Midbrain (tissue), 1 donor: ENCODE results near the gene TENM4.
A peak's percentile ranks its signal among the peaks of the same experiment; 100 is the strongest.
"Not testable (repeated sequence)": the region's sequence is repeated elsewhere in the genome, so short reads cannot be mapped to it uniquely, and the experiment has no call there.

ENCODE experiments used
- DNase-seq: peaks from one replicate; lab custom pipeline; 2025; lab: John Stamatoyannopoulos, UW

Gene TENM4

DNA sequence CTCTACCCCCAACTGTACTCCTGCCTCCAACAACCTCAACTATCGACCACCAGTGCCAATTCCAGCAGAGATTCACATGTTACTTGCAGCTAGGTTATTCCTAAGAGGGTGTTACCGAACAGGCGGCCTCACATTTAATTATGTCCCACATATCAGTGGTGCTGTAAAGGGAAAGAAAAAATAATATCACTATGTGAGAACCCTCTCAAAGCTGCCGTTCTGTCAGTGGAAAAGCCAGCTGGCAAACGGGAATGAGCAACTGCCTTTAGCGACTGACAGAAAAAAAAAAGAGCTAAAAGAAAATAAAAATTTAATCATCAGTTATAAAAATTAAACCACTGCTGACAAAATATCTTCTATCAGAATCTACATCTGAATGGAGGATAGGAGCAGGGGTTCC lies 595.3 kb downstream of the TENM4 start:
- DNase-seq = no peak

DNA sequence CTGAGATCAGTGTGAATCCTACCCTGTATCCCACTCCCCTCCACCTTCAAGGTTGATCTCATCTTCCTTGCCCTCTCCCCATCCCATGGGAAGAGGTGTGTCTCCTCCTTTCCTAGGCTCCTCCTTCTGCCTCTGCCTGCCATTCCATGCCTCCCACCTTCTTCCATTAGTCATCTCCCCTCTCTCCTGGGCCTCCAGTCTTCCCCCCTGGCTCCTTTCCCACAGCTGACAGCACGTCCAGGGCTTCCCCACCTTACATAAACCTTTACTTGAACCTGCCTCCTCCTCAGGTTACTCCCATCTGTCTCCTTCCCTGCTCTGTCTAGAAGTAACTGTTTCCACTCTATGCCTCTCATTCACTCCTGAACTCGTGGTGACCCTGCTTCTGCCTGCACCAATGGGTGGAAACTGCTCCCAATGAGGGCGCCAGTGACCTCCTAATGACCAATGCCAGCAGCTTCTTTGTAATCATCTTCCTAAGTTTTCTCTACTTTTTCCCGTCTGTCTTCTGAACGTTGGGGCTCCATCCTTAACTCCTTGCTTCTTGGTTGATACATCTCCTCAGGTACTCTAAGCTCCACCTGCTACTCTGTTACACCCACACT lies 599.3 kb downstream of the TENM4 start:
- DNase-seq = no peak

DNA sequence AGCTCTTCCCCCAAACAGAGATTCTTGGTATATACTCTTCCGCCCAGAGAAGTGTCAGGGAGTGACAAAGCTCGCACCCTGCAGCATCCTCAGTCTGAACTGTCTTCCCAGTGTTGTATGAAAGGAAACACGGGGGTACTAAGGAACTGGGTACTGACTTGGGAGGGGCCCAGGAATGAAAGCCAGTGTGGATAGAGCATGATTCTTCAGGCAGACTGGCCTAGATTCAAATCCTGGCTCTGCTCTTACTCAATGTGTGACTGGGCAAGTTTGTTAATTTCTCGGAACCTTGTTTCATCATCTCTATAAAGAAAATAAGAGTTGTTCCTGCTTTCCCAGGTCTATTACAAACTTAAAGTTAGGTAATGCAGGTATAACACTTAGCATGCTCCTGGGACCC lies 600.2 kb downstream of the TENM4 start:
- no peak for DNase-seq

DNA sequence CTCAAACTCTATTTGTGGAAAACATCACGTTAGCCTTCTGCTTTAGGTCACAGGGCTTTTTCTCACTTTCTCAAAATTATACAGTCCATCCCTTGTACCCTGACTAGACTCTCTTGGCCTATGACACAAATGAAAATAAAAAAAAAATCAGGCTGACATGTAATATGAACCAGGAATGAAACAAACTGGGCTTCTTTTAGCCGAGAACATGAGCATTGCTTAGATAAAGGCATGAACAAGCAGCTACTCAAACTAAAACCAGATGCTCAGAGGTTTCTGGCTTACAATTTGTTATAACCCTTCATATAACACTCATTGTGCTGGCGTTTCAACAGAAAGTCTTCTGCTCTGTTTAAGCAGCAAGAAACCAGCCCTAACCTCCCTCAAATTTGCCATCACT lies 600.6 kb downstream of the TENM4 start:
- no peak for DNase-seq

DNA sequence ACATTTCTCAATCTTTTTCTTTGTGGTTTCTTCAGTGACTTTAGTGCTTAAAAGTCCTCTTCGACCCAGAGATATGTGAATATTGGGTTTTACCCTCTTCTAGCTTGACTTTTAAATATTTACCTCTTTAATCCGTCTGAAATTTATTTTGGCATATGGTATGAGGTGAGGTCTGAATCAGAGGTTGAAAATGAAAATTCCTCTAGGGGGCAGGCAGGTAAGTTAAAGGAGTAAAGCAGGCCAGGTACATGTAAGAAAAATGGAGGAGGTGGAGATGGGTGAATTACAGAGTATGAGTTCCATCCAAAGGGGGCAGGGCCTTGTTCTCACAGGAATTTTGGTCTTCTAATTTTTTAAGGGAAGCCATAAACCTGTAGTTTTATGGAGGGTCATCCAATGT lies 602.4 kb downstream of the TENM4 start:
- no peak for DNase-seq

DNA sequence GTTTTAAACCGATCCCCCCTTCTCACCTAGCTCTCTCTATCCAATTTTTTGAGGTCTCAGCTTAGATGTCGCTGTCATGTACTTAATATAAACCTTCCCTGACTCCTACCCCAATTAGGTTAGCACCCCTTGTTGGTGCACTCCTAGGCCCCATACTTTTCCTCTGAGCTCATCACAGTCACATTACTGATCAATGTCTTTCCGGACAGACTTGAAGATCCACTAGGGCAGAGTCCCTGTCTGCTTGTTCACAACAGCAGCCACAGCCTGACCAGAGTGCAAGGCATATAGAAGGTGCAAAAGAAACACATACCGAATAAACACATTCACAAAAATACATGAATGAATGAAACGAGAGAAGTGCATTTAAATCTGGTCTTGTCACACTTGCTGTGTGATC lies 605.2 kb downstream of the TENM4 start:
- no peak for DNase-seq

DNA sequence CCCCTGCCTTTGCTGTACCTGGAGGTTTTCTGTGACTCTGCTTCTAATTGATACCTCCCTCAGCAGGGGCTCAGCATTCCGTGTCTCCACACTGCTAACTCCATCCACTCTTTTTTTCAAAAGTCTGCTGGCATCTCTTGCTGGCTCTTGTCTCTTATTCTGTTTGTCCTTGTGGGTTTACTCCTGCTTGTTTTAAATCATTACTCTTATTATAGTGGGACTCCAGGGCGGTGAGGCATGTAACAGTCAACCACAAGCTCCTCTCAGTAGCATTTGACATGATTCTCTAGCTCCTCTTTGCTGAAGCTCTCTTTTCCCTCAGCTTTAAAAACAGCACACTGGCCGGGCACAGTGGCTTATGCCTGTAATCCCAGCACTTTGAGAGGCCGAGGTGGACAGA lies 605.9 kb downstream of the TENM4 start:
- no peak for DNase-seq

DNA sequence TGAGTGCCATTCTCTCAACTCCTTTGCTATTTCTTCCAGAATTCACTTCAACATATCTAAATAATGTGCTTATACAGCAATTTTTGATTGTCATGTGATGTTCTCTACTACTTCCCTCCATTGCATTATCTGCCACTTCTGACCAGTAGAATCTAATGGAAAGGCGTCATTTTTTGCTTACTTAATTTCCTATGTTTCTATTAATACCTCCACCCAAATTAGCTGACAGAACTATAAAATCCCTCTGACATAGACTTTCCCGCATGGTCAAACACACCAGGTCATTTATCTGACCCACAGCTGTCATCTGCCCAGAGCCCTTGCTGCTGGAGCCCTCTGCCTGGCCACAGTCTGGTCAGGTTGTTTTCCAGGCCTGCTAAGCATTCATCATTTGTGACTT lies 607.6 kb downstream of the TENM4 start:
- no peak for DNase-seq

DNA sequence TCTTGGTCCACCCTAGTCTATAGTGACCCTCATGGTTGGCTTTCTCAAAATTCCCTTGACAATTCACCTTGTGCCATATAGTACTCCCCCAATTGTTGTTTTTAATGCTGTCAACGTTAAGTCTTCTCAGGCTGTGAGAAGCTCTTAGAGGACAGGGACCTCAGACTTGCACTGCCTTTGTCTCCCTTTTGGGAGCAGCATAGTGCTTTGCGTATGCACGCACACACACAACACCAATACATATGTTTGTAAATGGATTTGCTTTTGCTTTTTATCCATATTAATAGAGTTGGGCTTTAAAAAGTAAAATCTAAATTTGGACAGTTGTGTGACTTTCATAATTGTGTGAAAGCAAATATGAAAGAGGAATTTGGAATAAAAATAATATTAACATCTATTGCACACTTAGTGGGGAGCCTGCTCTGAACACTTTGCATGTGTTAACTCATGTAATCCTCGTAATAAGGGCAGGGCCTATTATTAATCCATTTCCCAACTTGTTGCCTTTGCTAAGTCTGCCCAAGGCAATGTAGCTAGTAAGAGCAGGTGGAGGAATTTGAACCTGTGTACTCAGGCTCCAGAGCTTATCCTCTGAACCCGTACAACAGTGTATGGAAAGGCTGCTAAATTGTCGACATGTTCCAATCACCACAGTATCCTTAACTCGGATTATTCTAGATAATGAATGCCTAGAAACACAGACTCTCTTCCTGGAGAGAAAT lies 608.4 kb downstream of the TENM4 start:
- peak; percentile 14 for DNase-seq

DNA sequence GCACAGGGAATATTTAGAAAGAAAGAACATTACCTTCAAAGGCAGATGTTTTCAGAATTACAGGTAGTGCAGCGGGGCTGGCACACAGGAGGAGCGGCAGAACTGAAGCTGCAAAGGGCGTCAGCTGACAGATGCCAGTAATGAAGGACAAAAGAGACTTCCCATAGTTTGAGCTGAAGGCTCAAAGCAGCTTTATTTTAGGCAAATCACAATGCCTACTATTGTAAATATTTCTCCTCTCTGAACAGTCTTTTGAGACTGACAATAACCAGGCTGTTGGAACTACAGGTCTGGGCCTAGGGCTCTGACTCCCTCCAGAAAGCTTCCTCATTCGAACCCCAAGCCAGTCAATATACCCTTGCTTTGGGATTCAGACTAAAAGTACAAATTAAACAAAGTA lies 609.3 kb downstream of the TENM4 start:
- no peak for DNase-seq

DNA sequence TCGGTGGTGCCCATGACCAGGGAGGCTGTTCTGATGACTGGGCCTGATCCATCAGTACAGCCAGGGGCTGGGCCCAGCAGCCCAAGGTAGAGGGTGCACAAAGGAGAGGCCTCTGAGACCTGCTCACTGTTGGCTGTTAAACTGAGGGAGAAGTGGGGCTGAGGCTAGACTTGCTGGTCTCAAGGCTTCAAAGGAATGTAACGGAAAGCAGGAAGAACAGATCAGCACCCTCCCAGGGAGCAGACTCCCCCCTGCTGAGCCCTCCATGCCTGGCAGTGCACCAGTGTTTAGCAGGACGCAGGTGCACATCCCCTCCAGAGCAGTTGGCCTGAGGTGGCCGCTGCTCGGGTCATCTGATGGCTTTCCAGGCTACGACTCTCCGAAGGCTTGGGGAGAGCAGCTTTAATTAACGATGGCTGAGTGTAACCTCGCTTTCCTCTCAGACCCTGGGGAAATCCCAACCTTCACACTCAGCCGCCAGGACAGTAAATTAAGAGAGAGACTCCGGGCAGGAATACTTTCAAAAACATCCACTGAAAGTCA lies 610.5 kb downstream of the TENM4 start:
- DNase-seq = no peak

DNA sequence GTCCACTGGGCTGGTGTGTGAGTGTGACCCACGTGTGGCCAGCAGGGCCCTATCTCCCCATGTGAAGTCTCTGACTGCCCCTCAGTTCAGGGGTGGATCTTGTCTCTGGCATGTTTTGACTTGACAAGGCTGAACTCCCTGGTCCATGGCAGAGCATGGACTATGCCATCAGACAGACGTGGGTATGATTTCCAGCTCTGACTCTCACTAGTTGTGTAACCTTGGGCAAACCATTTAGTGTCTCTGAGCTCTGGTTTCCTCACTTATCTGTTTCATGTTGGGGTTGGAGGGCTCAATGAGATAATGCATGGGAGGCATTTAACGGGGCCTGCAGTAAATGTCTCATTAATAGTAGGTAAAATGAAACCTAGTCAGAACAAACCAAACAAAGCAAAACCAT lies 611.7 kb downstream of the TENM4 start:
- no peak for DNase-seq

DNA sequence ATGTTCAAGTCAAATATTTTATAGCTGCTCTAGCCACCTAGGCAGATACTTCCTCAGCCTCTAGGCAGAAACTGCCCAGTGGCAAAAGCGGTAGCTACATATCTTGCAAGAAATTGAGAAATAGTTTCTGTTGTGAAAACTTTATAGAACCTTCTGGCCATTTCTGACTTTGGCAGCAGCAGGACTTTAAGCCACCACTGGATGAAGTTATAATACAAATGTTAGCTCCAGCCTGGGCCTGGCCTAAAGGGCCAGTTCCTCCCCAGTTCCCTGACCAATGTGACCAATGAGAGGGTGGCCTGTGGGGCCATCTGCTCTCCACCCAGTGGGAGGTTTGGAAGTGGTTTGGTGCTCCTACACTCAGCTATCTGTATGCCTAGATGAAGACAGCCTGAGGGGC lies 612.2 kb downstream of the TENM4 start:
- DNase-seq = no peak

DNA sequence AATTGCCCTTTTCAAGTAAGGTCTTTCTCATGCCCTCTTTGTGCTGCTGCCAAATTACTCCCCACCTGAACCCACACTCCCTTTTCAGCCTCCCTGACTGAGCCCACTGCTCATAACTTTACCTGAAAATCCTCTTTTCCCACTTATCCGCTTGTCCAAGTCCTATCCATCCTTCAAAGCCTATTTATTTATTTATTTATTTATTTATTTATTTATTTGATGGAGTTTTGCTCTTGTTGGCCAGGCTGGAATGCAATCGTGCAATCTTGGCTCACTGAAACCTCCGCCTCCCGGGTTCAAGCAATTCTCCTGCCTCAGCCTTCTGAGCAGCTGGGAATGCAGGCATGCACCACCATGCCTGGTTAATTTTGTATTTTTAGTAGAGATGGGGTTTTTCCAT lies 613.5 kb downstream of the TENM4 start:
- DNase-seq = not testable (repeated sequence)

DNA sequence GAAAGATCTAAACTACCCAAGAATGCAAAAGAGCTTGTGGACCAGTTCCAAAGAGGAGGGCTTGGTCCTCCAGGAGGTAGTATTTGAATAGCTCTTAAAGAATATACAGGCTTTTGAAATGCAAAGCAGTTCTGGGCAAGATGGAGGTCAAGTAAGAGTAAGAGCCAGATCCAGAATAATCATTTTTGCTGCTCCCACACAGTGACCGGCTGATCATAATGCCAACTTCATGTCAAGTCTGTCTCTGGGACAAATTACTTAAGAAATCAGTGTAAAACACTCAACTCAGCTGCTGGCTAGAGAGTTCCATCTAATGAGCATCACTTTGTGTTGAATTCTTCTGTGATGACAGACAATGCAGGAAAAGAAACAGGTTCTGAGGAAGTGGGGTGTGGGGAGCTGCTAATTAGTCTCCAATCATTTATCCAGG lies 615.2 kb downstream of the TENM4 start:
- no peak for DNase-seq

DNA sequence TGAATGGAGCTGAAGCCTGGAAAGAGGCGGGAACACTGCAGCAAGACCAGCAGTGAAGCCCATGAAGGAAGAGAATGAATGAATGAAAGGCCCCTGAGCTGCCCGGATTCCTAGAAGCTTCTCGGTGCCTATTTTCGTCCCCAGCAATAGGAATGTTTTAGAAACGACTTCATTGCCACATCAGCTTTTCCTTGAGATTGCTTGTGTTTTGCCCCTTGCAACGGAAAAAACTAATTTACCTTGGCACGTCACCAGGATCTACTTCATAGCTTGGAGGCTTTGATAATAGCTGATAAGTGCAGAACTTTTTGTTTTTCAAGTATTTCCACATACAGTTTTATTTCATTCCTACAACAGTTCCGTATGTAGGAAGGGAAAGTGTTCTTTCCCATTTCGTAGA lies 617.2 kb downstream of the TENM4 start:
- no peak for DNase-seq

DNA sequence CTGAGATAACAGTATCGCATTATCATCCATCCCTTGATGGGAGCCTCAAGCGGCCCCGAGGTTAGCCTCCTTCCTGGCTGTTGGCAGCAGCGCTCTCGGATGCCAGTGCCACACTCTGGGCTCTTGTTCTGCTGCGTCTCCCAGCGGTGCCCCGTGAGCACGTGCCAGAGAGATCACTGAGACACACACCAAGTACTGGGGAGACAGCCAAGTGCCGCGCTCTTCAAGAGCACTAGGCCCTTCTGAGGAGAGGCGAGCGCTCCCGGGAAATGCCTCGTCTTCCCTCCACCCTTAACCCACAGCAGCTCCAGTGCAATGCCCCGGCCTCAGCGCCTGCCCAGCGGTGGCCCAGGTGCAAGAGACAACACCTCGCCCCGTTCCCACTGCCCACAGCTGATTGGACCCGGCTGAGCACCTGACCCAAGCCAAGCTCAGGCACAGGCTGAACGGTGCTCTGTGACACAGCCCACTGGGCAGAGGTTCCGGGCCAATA lies 617.9 kb downstream of the TENM4 start:
- DNase-seq = no peak

DNA sequence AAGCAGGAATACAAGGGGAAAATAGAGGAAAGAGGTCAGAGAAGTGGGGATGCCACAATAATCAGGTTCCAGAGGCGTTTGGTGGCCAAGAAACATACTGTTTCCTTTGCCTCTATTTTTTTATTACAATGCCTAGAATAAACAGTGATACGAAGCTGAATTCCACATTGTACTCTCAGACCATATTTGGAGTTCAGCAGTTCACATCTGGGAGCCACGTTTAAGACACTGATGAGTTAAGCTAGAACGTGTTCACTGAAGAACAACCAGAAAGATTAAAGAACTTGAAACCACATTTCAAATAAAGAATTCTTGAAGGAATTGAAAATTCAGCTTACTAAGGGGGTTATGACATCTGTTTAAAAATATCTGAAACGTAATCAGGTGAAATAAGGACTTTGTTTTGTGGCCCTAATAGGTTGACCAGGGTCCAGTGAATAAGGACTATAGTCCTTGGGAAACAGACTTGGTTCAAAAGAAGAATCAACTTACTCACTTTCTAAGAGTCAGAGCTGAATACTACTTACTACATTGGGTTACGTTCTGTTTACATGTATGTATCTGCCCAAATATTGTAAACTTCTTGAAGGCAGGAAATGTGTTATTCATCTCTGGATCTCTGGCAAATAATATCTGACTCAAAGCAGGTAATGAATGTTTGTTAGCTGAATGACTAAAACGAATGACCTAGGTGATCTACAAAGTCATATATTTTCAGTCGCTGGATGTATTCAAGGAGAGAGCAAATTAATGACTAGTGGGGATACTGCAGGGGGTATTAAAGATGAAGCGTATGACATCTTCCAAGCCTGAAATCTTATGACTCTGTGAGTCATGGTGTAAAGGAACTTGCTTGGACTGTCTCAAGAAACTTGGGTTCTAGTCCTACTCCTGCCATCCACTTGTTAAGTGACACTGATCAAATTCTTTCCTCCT lies 619.2 kb downstream of the TENM4 start:
- DNase-seq = no peak

DNA sequence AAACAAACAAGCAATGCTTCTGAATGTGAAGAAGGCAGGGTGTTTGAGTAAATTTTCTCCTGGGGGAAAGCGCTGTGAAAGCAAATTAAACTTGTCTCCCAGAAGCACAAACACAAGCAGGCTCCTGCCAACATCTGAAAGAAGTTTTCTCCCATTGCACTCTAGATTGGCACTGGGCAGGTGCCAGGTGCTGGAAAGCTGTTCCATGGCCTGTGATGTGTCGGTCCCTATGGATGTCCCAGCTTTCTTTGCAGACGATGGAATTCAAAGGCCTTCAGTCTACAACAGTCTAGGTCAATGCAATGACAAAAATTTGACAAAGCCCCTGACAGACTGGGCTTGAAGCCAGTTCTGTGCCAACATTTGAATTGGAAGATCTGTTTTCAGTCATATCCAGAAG lies 620.1 kb downstream of the TENM4 start:
- DNase-seq = peak; percentile 12

DNA sequence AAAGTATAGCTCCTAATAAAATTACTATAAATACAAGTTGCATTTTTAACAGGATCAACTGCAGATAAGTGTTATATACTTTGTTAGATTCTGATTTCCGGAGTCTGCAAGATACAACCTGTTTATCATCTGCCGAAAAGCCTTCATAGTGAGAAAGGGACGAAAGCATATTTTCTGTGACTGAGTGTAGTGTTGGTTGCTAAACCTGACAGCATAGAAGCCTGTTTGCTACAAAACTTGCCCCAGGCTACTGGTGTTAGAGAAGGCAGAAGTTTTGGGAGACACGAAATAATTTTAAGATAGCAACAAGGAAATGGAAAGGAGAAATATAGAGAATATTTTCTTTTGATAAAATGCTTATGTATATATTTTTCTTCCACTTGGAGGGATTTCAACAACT lies 622.6 kb downstream of the TENM4 start:
- no peak for DNase-seq

DNA sequence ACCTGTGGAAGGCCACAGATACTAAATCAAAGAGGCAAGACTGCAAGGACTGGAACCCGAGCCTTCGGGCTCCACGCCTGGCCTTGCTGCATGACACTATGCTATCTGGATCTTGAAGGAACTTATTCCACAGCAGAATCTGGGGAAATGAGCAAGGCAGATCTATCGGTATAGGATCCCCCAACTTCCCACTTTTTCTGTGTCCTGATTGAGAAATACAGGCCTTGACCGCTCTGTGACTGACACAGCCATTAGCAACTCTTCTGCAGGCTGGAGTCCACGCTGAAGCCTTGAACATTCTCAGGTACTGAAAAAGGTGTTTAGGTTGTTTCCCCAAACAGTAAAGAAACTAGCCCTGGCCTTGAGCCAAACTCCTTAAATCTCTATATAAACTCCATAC lies 625.0 kb downstream of the TENM4 start:
- DNase-seq = no peak

DNA sequence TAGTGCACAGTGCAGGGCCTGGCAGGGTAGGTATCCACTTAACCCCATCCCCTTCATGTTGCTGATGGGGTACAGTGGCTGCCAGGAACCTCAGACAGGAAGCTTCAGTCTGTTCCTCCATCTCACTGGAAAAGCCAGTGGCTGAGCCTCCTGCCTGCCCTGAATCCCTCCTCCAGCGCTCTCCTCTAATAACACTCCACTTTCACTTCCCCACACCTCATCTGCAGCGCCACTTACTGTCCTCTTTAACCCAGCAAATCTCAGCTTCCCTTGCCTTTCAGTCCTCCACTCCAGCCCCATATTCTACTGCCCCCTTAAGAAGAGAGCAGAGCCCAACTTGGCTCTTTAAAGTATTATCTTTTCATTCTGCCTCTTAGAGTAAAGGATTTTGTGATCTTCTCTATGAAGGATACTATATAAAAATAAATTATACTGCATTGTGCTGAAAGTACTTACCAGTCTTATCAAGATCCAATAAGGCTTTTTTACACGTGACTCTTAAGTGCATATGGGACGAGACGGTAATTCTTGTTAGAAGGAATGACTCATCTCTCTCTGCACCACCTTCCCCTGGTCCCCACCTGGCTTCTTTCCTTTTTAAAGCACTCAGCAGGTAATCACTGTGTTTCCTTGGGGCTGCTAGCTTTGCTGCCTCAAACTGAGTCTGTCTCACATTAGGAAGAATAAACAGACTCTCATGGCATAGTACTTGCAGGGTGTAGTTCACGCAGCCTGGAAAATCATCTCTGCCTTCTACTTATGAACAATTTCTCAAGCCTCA lies 628.1 kb downstream of the TENM4 start:
- peak; percentile 11 for DNase-seq
